K562 (cell line): Measurements from ENCODE around the gene SHISA9. TPM values are rescaled to one million over a fixed set of nuclear protein-coding genes. Genes with fewer than 3 reads are reported as not detected.
A peak's percentile ranks its signal among the peaks of the same experiment; 100 is the strongest.

Source experiments
- ATAC-seq: fragments of 200-7000 bp; cut with Tn5 transposase; 3 replicates; pipeline ENCODE4 v1.9.1; 2020; ENCODE audit warnings: moderate library complexity
- BruUV-seq: library from RNA; stranded (reverse); fragments of 400-500 nt; replicated peaks from 2 replicates; lab custom pipeline; 2021; lab: Mats Ljungman, UMichigan
- CTCF ChIA-PET: fragments of 300-600 bp; formaldehyde crosslinking; extraction: SDS; loops from one replicate; lab custom pipeline; 2021; ENCODE audit warnings: low intra/inter-chr PET ratio; lab: Yijun Ruan, JAX
- POLR2A ChIA-PET: fragments of 300-600, 350-650 bp; sonication (Branson Sonifier 250); formaldehyde crosslinking; extraction: SDS; loops from one replicate; lab custom pipeline; 2021; ENCODE audit warnings: antibody characterized with exemption, inconsistent platforms; lab: Yijun Ruan, JAX
- DNase-seq, 4 experiments: peaks; one replicate each; pipeline versions ENCODE4 v3.0.0 to v3.0.0-alpha.2; 2011 to 2018; ENCODE audit warnings: low spot score in 3 of 4, mixed read lengths in 3 of 4; ENCODE audit errors: extremely low read depth in 1 of 4
- FAIRE-seq: peaks from 2 replicates; lab custom pipeline; 2011; peaks lifted over from hg19 to GRCh38; lab: Jason Lieb, UNC
- H2AFZ ChIP-seq: 2 replicates; pipeline ENCODE4 v1.6.0; 2011; ENCODE audit warnings: low read depth, low read length, control low read depth, inconsistent platforms
- H3K27ac ChIP-seq: fragments of 200-600 bp; 3 replicates; pipeline ENCODE4 v1.8.0; 2011; ENCODE audit warnings: low read depth, mild to moderate bottlenecking, control low read depth, inconsistent platforms, low read length, moderate library complexity, mixed read lengths; ENCODE audit errors: extremely low read depth
- H3K27me3 ChIP-seq, 2 experiments: fragments of 300-600 bp in 1 of 2; 2 replicates in 1 of 2; 3 replicates in 1 of 2; pipeline versions ENCODE4 v1.6.0 to v1.8.0; 2011; ENCODE audit warnings: inconsistent platforms in 2 of 2, low read length in 2 of 2, mild to moderate bottlenecking in 1 of 2, mixed read lengths in 1 of 2, moderate library complexity in 1 of 2; ENCODE audit not compliant: control insufficient read depth in 2 of 2, insufficient read depth in 2 of 2
- H3K36me3 ChIP-seq: fragments of 300-600 bp; 3 replicates; pipeline ENCODE4 v1.8.0; 2011; ENCODE audit warnings: mild to moderate bottlenecking, low read length, inconsistent platforms; ENCODE audit not compliant: control insufficient read depth, insufficient read depth
- H3K4me1 ChIP-seq, 2 experiments: fragments of 200-600 bp in 1 of 2; replicated peaks in 1 of 2; 2 replicates in 1 of 2; 3 replicates in 1 of 2; pipeline versions ENCODE4 v1.5.1 to v1.8.0; 2011; ENCODE audit warnings: inconsistent platforms in 2 of 2, low read length in 2 of 2, mild to moderate bottlenecking in 1 of 2, mixed read lengths in 1 of 2, moderate library complexity in 1 of 2; ENCODE audit not compliant: control insufficient read depth in 2 of 2, insufficient read depth in 2 of 2
- H3K4me2 ChIP-seq: 2 replicates; pipeline ENCODE4 v1.6.1; 2011; ENCODE audit warnings: low read length, control low read depth, inconsistent platforms, mixed read lengths; ENCODE audit not compliant: insufficient read depth
- H3K4me3 ChIP-seq: fragments of 200-600 bp; sonication (generic), shearing (Covaris generic); 2 replicates; pipeline ENCODE4 v1.5.1; 2016; ENCODE audit warnings: control low read depth, inconsistent platforms
- H3K79me2 ChIP-seq: fragments of 200-600 bp; 3 replicates; pipeline ENCODE4 v1.8.0; 2011; ENCODE audit warnings: low read length, inconsistent platforms; ENCODE audit not compliant: control insufficient read depth, insufficient read depth
- H3K9ac ChIP-seq, 2 experiments: 2 replicates each; pipeline versions ENCODE4 v1.6.0 to v1.6.1; 2011; ENCODE audit warnings: low read depth in 2 of 2, low read length in 2 of 2, control low read depth in 1 of 2, inconsistent platforms in 1 of 2, mild to moderate bottlenecking in 1 of 2, mixed read lengths in 1 of 2; ENCODE audit not compliant: insufficient read depth in 1 of 2
- H3K9me1 ChIP-seq: one replicate; pipeline ENCODE4 v1.6.0; 2011; ENCODE audit warnings: inconsistent platforms, mild to moderate bottlenecking, low read length, moderate library complexity; ENCODE audit not compliant: control insufficient read depth, insufficient read depth
- H3K9me3 ChIP-seq: replicated peaks from 2 replicates; pipeline ENCODE4 v1.5.1; 2011; ENCODE audit warnings: low read depth, low read length, inconsistent platforms; ENCODE audit not compliant: control insufficient read depth, insufficient read depth
- H4K20me1 ChIP-seq: replicated peaks from 2 replicates; pipeline ENCODE4 v1.6.1; 2011; ENCODE audit warnings: low read length, inconsistent platforms, mixed read lengths; ENCODE audit not compliant: control insufficient read depth, insufficient read depth
- CBX8 ChIP-seq: fragments of 200-600 bp; sonication (generic); IDR thresholded peaks from 2 replicates; pipeline ENCODE4 v1.6.1; 2012; ENCODE audit warnings: borderline replicate concordance, mixed run types, low read depth, mild to moderate bottlenecking, moderate library complexity, mixed read lengths, low read length, control low read depth, inconsistent platforms; ENCODE audit not compliant: poor library complexity, severe bottlenecking; ENCODE audit errors: extremely low read depth
- CTBP1 ChIP-seq: fragments of 450-650 bp; IDR thresholded peaks from 2 replicates; pipeline ENCODE4 v1.6.1; 2016; ENCODE audit warnings: borderline replicate concordance
- E2F4 ChIP-seq: sonication (generic); formaldehyde crosslinking; IDR thresholded peaks from 2 replicates; pipeline ENCODE4 v1.8.0; 2022; ENCODE audit warnings: mild to moderate bottlenecking, low read depth, missing genetic modification reagents
- E2F5 ChIP-seq: sonication (generic); formaldehyde crosslinking; IDR thresholded peaks from 2 replicates; pipeline ENCODE4 v1.8.0; 2022; ENCODE audit warnings: mild to moderate bottlenecking, missing genetic modification reagents
- FOXK2 ChIP-seq, 2 experiments: fragments of 450-650 bp; IDR thresholded peaks in 1 of 2; conservative IDR thresholded peaks in 1 of 2; 2 replicates each; pipeline ENCODE4 v1.6.1; 2016; ENCODE audit warnings: low read depth in 2 of 2, mild to moderate bottlenecking in 1 of 2
- IRF1 ChIP-seq: sonication (generic); formaldehyde crosslinking; IDR thresholded peaks from 2 replicates; pipeline ENCODE4 v1.8.0; 2022; ENCODE audit warnings: missing genetic modification reagents, mild to moderate bottlenecking, borderline replicate concordance
- MAFG ChIP-seq: fragments of 450-650 bp; conservative IDR thresholded peaks from 2 replicates; pipeline ENCODE4 v1.6.1; 2016; ENCODE audit warnings: missing genetic modification characterization, missing compliant biosample characterization
- MCM7 ChIP-seq, 2 experiments: fragments of 450-650 bp; IDR thresholded peaks; 2 replicates each; pipeline ENCODE4 v1.6.1; 2016 to 2018
- NFE2 ChIP-seq: IDR thresholded peaks from 2 replicates; pipeline ENCODE4 v1.6.1; 2014; ENCODE audit warnings: antibody characterized with exemption, low read depth
- NFIC ChIP-seq: fragments of 450-650 bp; IDR thresholded peaks from 2 replicates; pipeline ENCODE4 v1.6.1; 2017; ENCODE audit warnings: mild to moderate bottlenecking, inconsistent platforms
- NR3C1 ChIP-seq: sonication (generic); formaldehyde crosslinking; IDR thresholded peaks from 2 replicates; pipeline ENCODE4 v1.8.1; 2022; ENCODE audit warnings: missing genetic modification reagents
- RBM34 ChIP-seq: fragments of 200-400 bp; formaldehyde crosslinking; IDR thresholded peaks from 2 replicates; pipeline ENCODE4 v1.6.1; 2018; ENCODE audit warnings: low read length, borderline replicate concordance; ENCODE audit not compliant: insufficient read depth
- RCOR1 ChIP-seq, 2 experiments: IDR thresholded peaks; 2 replicates each; pipeline ENCODE4 v1.6.1; 2012; ENCODE audit warnings: low read depth in 2 of 2, low read length in 2 of 2, borderline replicate concordance in 1 of 2, improper control_type of control experiment in 1 of 2
- TAF9B ChIP-seq: fragments of 450-650 bp; IDR thresholded peaks from 2 replicates; pipeline ENCODE4 v1.6.1; 2018; ENCODE audit warnings: mild to moderate bottlenecking; ENCODE audit not compliant: partially characterized antibody
- TCF3 ChIP-seq: sonication (generic); formaldehyde crosslinking; IDR thresholded peaks from 2 replicates; pipeline ENCODE4 v1.4.0; 2020; ENCODE audit warnings: mild to moderate bottlenecking, missing genetic modification reagents
- TCF7L2 ChIP-seq: fragments of 150-350 bp; IDR thresholded peaks from 2 replicates; pipeline ENCODE4 v1.6.1; 2016; ENCODE audit warnings: low read depth, mild to moderate bottlenecking, low read length, moderate library complexity
- ZBTB9 ChIP-seq: fragments of 450-650 bp; formaldehyde crosslinking; IDR thresholded peaks from 2 replicates; pipeline ENCODE4 v1.4.0; 2020; ENCODE audit warnings: mild to moderate bottlenecking, moderate library complexity
- ZNF282 ChIP-seq: sonication (generic); formaldehyde crosslinking; IDR thresholded peaks from 2 replicates; pipeline ENCODE4 v1.8.1; 2023; ENCODE audit warnings: missing genetic modification reagents
- WGBS: fragments of 100-300 bp; shearing (Covaris generic); methylation state at CpG from one replicate; pipeline ENCODE4 v1.1.6; 2016; ENCODE audit warnings: low coverage, mixed read lengths; ENCODE audit not compliant: insufficient coverage; ENCODE audit errors: missing lambda C conversion rate; 5-methylcytosine and 5-hydroxymethylcytosine counted together
- in situ Hi-C: fragments of 300-500 bp; cut with MboI; formaldehyde crosslinking; loops from 4 replicates; pipeline ENCODE4 v1.15.0; 2018; ENCODE audit warnings: inconsistent platforms, mixed read lengths
- intact Hi-C: fragments of 100-400 bp; cut with micrococcal nuclease; formaldehyde crosslinking; loops from 2 replicates; pipeline ENCODE4 v1.14.2; 2022
- polyA plus RNA-seq, 8 experiments: library from polyadenylated mRNA; depleted of rRNA in 4 of 8; stranded (reverse) in 5 of 8; unstranded in 3 of 8; fragments of >200 nt; fragmentation: Nextera tagmentation in 2 of 8; fragmentation: Illumina TruSeq in 1 of 8; extraction: Ambion mirVana in 2 of 8; extraction: Trizol in 1 of 8; gene quantifications; 2 replicates each; pipeline versions ENCODE4 v1.2.1 to v1.2.3, GENCODE V29; 2011 to 2014; ENCODE audit warnings: inconsistent platforms in 1 of 8, missing spikeins in 1 of 8
- total RNA-seq, 7 experiments: library from RNA; depleted of rRNA in 6 of 7; stranded (reverse); fragments of >200 nt in 6 of 7; fragmentation: Illumina TruSeq in 2 of 7; extraction: Trizol in 2 of 7; gene quantifications; 2 replicates each; pipeline versions ENCODE4 v1.2.1 to v1.2.3, GENCODE V29; 2011 to 2021; ENCODE audit warnings: low replicate concordance in 1 of 7

SHISA9 gene
- total and polyA plus RNA-seq, 9 of the 15 experiments (the other 6 are each of a cell fraction or from before 2014, with no cell fraction given): under 0.01 to 0.16 (median 0.01) TPM; not detected in 6

- Histone ChIP-seq H3K36me3 (no peaks in the 10 kb centered on the region), H3K9me3 (no peaks in the 10 kb centered on the region), H3K4me1 (no peaks in the 10 kb centered on the region), H3K79me2 (no peaks in the 10 kb centered on the region), H4K20me1 (no peaks in the 10 kb centered on the region), H3K27ac (no peak overlapping the region), H3K4me3 (no peak overlapping the region), H3K27me3 (peaks cover 9 to 20% of the 10 kb centered on the region in 2 experiments; a peak in 4 of 5 replicates), H3K4me2 (no peak overlapping the region), H2AFZ (no peak overlapping the region), H3K9ac (no peak overlapping the region), H3K9me1 (no peaks in the 10 kb centered on the region)
- FAIRE-seq (peak; percentile 68), ATAC-seq (no peak), DNase-seq (peak in 2 of 4 experiments; percentile 17 to 20)
- no TSS peak for BruUV-seq
- ChIA-PET POLR2A (interaction anchor here (0.6 kb wide), 2 partner anchors 202 to 444 kb away, joined by 3 read pairs; no protein-coding TSS in a partner anchor), CTCF (no interaction called here)
- 0% methylated on average over 5 of the region's 5 CpGs for WGBS
- in situ Hi-C loops (no loop called here), intact Hi-C loops (no loop called here)
- TF ChIP-seq FOXK2 (conservative IDR thresholded peaks at IDR 0.05 in 1 of 2, IDR thresholded peaks at IDR 0.05 in 1 of 2; ENCODE audit: low read depth in 2 of 2) (no peak), MCM7 (IDR thresholded peaks at IDR 0.05) (no peak), TCF7L2 (no peak), ZNF282 (CRISPR knock-in tag) (no peak), ZBTB9 (CRISPR knock-in tag) (no peak), CBX8 (no peak), E2F5 (CRISPR knock-in tag) (no peak), TCF3 (CRISPR knock-in tag) (0 out of 2 replicates have a peak, but pooled peaks have one; percentile 23), CTBP1 (no peak), E2F4 (CRISPR knock-in tag) (no peak), RCOR1 (IDR thresholded peaks at IDR 0.05; ENCODE audit: borderline replicate concordance in 1 of 2, low read depth in 2 of 2, low read length in 2 of 2) (no peak), MAFG (peak; percentile 62), NFIC (peak; percentile 41), NFE2 (0 out of 2 replicates have a peak, but pooled peaks have one; percentile 22), NR3C1 (no peak), TAF9B (peak; percentile 41), IRF1 (CRISPR knock-in tag) (no peak), RBM34 (no peak)
Measured at GRCh38 chr16:12869698-12870427, 31.5 kb upstream of the SHISA9 start.
